Natural killer cell (primary cell): Measurements from ENCODE around the gene VASN. TPM values are rescaled to one million over a fixed set of nuclear protein-coding genes. Genes with fewer than 3 reads are reported as not detected.
A peak's percentile ranks its signal among the peaks of the same experiment; 100 is the strongest.

ENCODE experiments used
- ATAC-seq, 3 donors: fragments of 150-1000 bp in 2 of 3; fragments of 200-7000 bp in 1 of 3; cut with Tn5 transposase; 1 replicate in 1 of 3; 2 replicates in 2 of 3; pipeline ENCODE4 v1.10.0; 2021; ENCODE audit warnings: mild to moderate bottlenecking in 2 of 3, moderate library complexity in 2 of 3
- DNase-seq, 2 donors: peaks; one replicate each; pipeline versions ENCODE4 v3.0.0 to v3.0.0-alpha.2; 2013 to 2021; ENCODE audit warnings: mixed read lengths in 1 of 2
- H3K27ac ChIP-seq: one replicate; pipeline ENCODE4 v1.5.1; 2013; ENCODE audit warnings: mild to moderate bottlenecking, low read length
- H3K27me3 ChIP-seq: one replicate; pipeline ENCODE4 v1.6.1; 2013; ENCODE audit warnings: low read length; ENCODE audit not compliant: control insufficient read depth, insufficient read depth
- H3K36me3 ChIP-seq: one replicate; pipeline ENCODE4 v1.6.1; 2013; ENCODE audit warnings: low read length; ENCODE audit not compliant: control insufficient read depth, insufficient read depth
- H3K4me1 ChIP-seq: one replicate; pipeline ENCODE4 v1.6.1; 2013; ENCODE audit warnings: low read length; ENCODE audit not compliant: control insufficient read depth, insufficient read depth
- H3K4me3 ChIP-seq: one replicate; pipeline ENCODE4 v1.5.1; 2013; ENCODE audit warnings: low read length
- H3K9me3 ChIP-seq: one replicate; pipeline ENCODE4 v1.6.1; 2013; ENCODE audit warnings: low read length; ENCODE audit not compliant: control insufficient read depth, insufficient read depth
- H3K27ac Mint-ChIP-seq, 2 donors: one replicate each; pipeline ENCODE4 v1.8.0; 2022; ENCODE audit warnings: mild to moderate bottlenecking in 2 of 2, mixed read lengths in 2 of 2, moderate library complexity in 1 of 2
- H3K27me3 Mint-ChIP-seq, 2 donors: one replicate each; pipeline ENCODE4 v1.8.0; 2022; ENCODE audit warnings: low read depth in 2 of 2, mixed read lengths in 2 of 2
- H3K36me3 Mint-ChIP-seq: one replicate; pipeline ENCODE4 v1.8.0; 2022; ENCODE audit warnings: mixed read lengths
- H3K4me1 Mint-ChIP-seq, 2 donors: one replicate each; pipeline ENCODE4 v1.8.0; 2022; ENCODE audit warnings: mixed read lengths in 2 of 2
- H3K4me3 Mint-ChIP-seq: one replicate; pipeline ENCODE4 v1.8.0; 2022; ENCODE audit warnings: mild to moderate bottlenecking, moderate library complexity, mixed read lengths
- H3K9me3 Mint-ChIP-seq, 2 donors: one replicate each; pipeline ENCODE4 v1.8.0; 2022; ENCODE audit warnings: mixed read lengths in 2 of 2
- CTCF ChIP-seq: fragments of 200-600 bp; IDR thresholded peaks from one replicate; pipeline ENCODE4 v1.8.0; 2022; ENCODE audit warnings: antibody characterized with exemption
- WGBS: methylation state at CpG from one replicate; pipeline ENCODE4 v1.1.7; 2013; ENCODE audit warnings: missing lambda C conversion rate; ENCODE audit not compliant: insufficient coverage; 5-methylcytosine and 5-hydroxymethylcytosine counted together
- intact Hi-C: fragments of 100-400 bp; cut with micrococcal nuclease; formaldehyde crosslinking; loops from one replicate; pipeline ENCODE4 v1.14.2; 2022
- total RNA-seq, 4 donors: library from RNA; stranded (reverse); fragments of 120-200 nt in 1 of 4; gene quantifications; one replicate each; pipeline versions ENCODE4 v1.2.3 to v1.2.4, GENCODE V29; 2013 to 2022

Gene VASN
- total RNA-seq, 3 donors from 2014 or later (not counting 1 experiment from before 2014, with no cell fraction given), result 0.35 to 0.93 (median 0.78) TPM

GRCh38 chr16:4412159-4412558 is 40.5 kb downstream of the VASN start:
- Histone ChIP-seq H3K36me3 (peaks cover 51% of the 10 kb centered on the region), H3K27ac (peak overlapping the region; percentile 8), H3K4me3 (no peak overlapping the region), H3K4me1 (peaks cover 49% of the 10 kb centered on the region), H3K27me3 (no peaks in the 10 kb centered on the region), H3K9me3 (no peaks in the 10 kb centered on the region)
- Mint-ChIP-seq H3K9me3 (no peaks in the 10 kb centered on the region), H3K27me3 (no peaks in the 10 kb centered on the region), H3K36me3 (no peaks in the 10 kb centered on the region), H3K27ac (peak overlapping the region; percentile 61 to 65), H3K4me1 (peaks cover 40 to 49% of the 10 kb centered on the region in 2 donors), H3K4me3 (peak overlapping the region; percentile 7)
- intact Hi-C loops, result loop anchor here (10.0 kb wide), 1 partner anchor 203 kb away; the partner anchor contains the start of gene UBALD1
- DNase-seq (no peak), ATAC-seq (no peak)
- TF ChIP-seq CTCF, result no peak
- 97% methylated on average over 8 of the region's 8 CpGs for WGBS

GRCh38 chr16:4412854-4413253 is 41.2 kb downstream of the VASN start:
- no peak for TF ChIP-seq CTCF
- WGBS, result 94% methylated on average over 4 of the region's 4 CpGs
- no peak for DNase-seq
- ATAC-seq, result no peak
- H3K4me1 Mint-ChIP-seq, result peaks cover 40 to 49% of the 10 kb centered on the region in 2 donors
- peak overlapping the region; percentile 17 for H3K4me3 Mint-ChIP-seq
- H3K27ac ChIP-seq, result peak overlapping the region; percentile 8
- no peaks in the 10 kb centered on the region for H3K36me3 Mint-ChIP-seq
- H3K27me3 ChIP-seq, result no peaks in the 10 kb centered on the region
- H3K36me3 ChIP-seq, result peaks cover 44% of the 10 kb centered on the region
- peaks cover 53% of the 10 kb centered on the region for H3K4me1 ChIP-seq
- no peaks in the 10 kb centered on the region for H3K27me3 Mint-ChIP-seq
- peak overlapping the region; percentile 61 to 65 for H3K27ac Mint-ChIP-seq
- no peaks in the 10 kb centered on the region for H3K9me3 Mint-ChIP-seq
- intact Hi-C loops, result loop anchor here (10.0 kb wide), 1 partner anchor 202 kb away; the partner anchor contains the start of gene UBALD1
- no peaks in the 10 kb centered on the region for H3K9me3 ChIP-seq
- H3K4me3 ChIP-seq, result no peak overlapping the region

GRCh38 chr16:4414187-4414917 is 42.7 kb downstream of the VASN start:
- 23% methylated on average over 7 of the region's 7 CpGs for WGBS
- Mint-ChIP-seq H3K4me1 (peaks cover 40 to 49% of the 10 kb centered on the region in 2 donors), H3K36me3 (no peaks in the 10 kb centered on the region), H3K4me3 (peak overlapping the region; percentile 95), H3K27ac (peak overlapping the region; percentile 92 to 95), H3K27me3 (no peaks in the 10 kb centered on the region), H3K9me3 (no peaks in the 10 kb centered on the region)
- Histone ChIP-seq H3K27ac (peak overlapping the region; percentile 77), H3K9me3 (no peaks in the 10 kb centered on the region), H3K4me1 (peaks cover 49% of the 10 kb centered on the region), H3K27me3 (no peaks in the 10 kb centered on the region), H3K4me3 (peak overlapping the region; percentile 49), H3K36me3 (peaks cover 34% of the 10 kb centered on the region)
- ATAC-seq (peak; percentile 18 to 33 (median 24)), DNase-seq (peak in 1 of 2 donors; percentile 94)
- intact Hi-C loops, result loop anchor here (1.0 to 10.0 kb wide), 2 partner anchors 12 to 200 kb away; partner anchors contain the start of gene UBALD1
- TF ChIP-seq CTCF, result no peak
